ENCODE results near the gene GLT6D1.

GRCh38 chr9:135618866-135619598, 20.3 kb downstream of the GLT6D1 start:
- TF ChIP-seq CTCF (IDR thresholded peaks at IDR 0.05; ENCODE audit: insufficient read depth, low read length) (no peak), REST (IDR thresholded peaks at IDR 0.05; ENCODE audit: insufficient replicate concordance, low read depth) (no peak), POLR2AphosphoS5 (IDR thresholded peaks at IDR 0.05; ENCODE audit: low read depth) (no peak), GABPA (IDR thresholded peaks at IDR 0.05; ENCODE audit: low read depth) (no peak)
